Sciatic nerve (tissue), 2 donors: ENCODE measurements around the gene ARID3A. TPM values are rescaled to one million over a fixed set of nuclear protein-coding genes. Genes with fewer than 3 reads are reported as not detected.

Experiments
- ATAC-seq: fragments of 200-7000 bp; cut with Tn5 transposase; one replicate; pipeline ENCODE4 v1.9.1; 2020; ENCODE audit warnings: mild to moderate bottlenecking, moderate library complexity
- DNase-seq: peaks from one replicate; pipeline ENCODE4 v3.0.0-alpha.2; 2020; ENCODE audit warnings: low spot score
- intact Hi-C: fragments of 100-400 bp; cut with DNase I; formaldehyde crosslinking; loops from one replicate; pipeline ENCODE4 v1.14.2; 2022
- total RNA-seq: library from RNA; stranded (reverse); fragmentation: NEBNext Ultra II Directional; extraction: Animal tissue kit (Norgen Biotek cat#: 25700); gene quantifications from one replicate; pipeline ENCODE4 v1.2.1, GENCODE V29; 2021
- donor health status: DM: no; HTN: no; CAD: no.
- donor health status: DM: no; HTN: no; CAD: no.

Gene ARID3A
- total RNA-seq, 1 donor from 2014 or later = 13.6 TPM

GRCh38 chr19:939922-940321 is 14.1 kb downstream of the ARID3A start:
- intact Hi-C loops = loop anchor here (5.0 kb wide), 1 partner anchor 297 kb away; the partner anchor contains the start of gene CBARP
- DNase-seq (no peak), ATAC-seq (no peak)

GRCh38 chr19:940591-941291 is 14.9 kb downstream of the ARID3A start:
- intact Hi-C loops = no loop called here
- ATAC-seq = peak; percentile 83

GRCh38 chr19:941292-942132 is 15.7 kb downstream of the ARID3A start:
- DNase-seq = no peak
- intact Hi-C loops = no loop called here

More at GRCh38 chr19:940591-941291, 14.9 kb downstream of the ARID3A start:
- DNase-seq = peak; percentile 80

GRCh38 chr19:942133-942645 is 16.4 kb downstream of the ARID3A start:
- ATAC-seq (no peak), DNase-seq (no peak)
- intact Hi-C loops = no loop called here

More at GRCh38 chr19:941292-942132, 15.7 kb downstream of the ARID3A start:
- no peak for ATAC-seq

GRCh38 chr19:943551-944170 is 17.8 kb downstream of the ARID3A start:
- ATAC-seq (no peak), DNase-seq (no peak)
- intact Hi-C loops = no loop called here

GRCh38 chr19:944171-944567 is 18.3 kb downstream of the ARID3A start:
- ATAC-seq = no peak
- no peak for DNase-seq

GRCh38 chr19:944663-945241 is 18.9 kb downstream of the ARID3A start:
- ATAC-seq = no peak
- no peak for DNase-seq
- intact Hi-C loops = no loop called here

More at GRCh38 chr19:944171-944567, 18.3 kb downstream of the ARID3A start:
- intact Hi-C loops = no loop called here

- no peak for DNase-seq
- intact Hi-C loops = no loop called here
- ATAC-seq = no peak
Measured at GRCh38 chr19:945401-946252, 19.8 kb downstream of the ARID3A start.

- ATAC-seq (no peak), DNase-seq (no peak)
- intact Hi-C loops = no loop called here
Measured at GRCh38 chr19:947090-947706, 21.4 kb downstream of the ARID3A start.

GRCh38 chr19:947707-948539 is 22.1 kb downstream of the ARID3A start:
- intact Hi-C loops = no loop called here
- ATAC-seq (peak; percentile 71), DNase-seq (peak; percentile 79)

- intact Hi-C loops = no loop called here
- no peak for DNase-seq
- no peak for ATAC-seq
Measured at GRCh38 chr19:948842-949496, 23.1 kb downstream of the ARID3A start.

GRCh38 chr19:950352-951066 is 24.7 kb downstream of the ARID3A start:
- ATAC-seq (no peak), DNase-seq (no peak)
- intact Hi-C loops = no loop called here

GRCh38 chr19:952049-952679 is 26.3 kb downstream of the ARID3A start:
- ATAC-seq = no peak
- intact Hi-C loops = no loop called here
- no peak for DNase-seq

- intact Hi-C loops = no loop called here
- ATAC-seq (no peak), DNase-seq (no peak)
Measured at GRCh38 chr19:952680-953444, 27.0 kb downstream of the ARID3A start.
